Transverse colon (tissue), 4 donors: ENCODE results near the gene DNAJC5.

ENCODE experiments used
- EP300 ChIP-seq: sonication (generic); formaldehyde crosslinking; IDR thresholded peaks from one replicate; pipeline ENCODE4 v1.6.1; 2017; ENCODE audit warnings: antibody characterized with exemption, low read depth
- POLR2A ChIP-seq: fragments of 450-650 bp; IDR thresholded peaks from one replicate; pipeline ENCODE4 v1.6.1; 2016; ENCODE audit warnings: antibody characterized with exemption, mild to moderate bottlenecking, moderate library complexity
- POLR2AphosphoS5 ChIP-seq, 3 donors: sonication (generic); formaldehyde crosslinking; IDR thresholded peaks; one replicate each; pipeline ENCODE4 v1.6.1; 2016; ENCODE audit warnings: antibody characterized with exemption in 3 of 3
- TF ChIP-seq, protein P1 (sequence below), 5 experiments: fragments of 200-600 bp in 3 of 5; fragments of 450-650 bp in 2 of 5; sonication (generic) in 3 of 5; IDR thresholded peaks; 1 replicate in 2 of 5; 2 replicates in 3 of 5; pipeline ENCODE4 v1.5.1; 2016 to 2017; ENCODE audit warnings: antibody characterized with exemption in 5 of 5, inconsistent platforms in 3 of 5, mild to moderate bottlenecking in 2 of 5, moderate library complexity in 1 of 5

DNA sequence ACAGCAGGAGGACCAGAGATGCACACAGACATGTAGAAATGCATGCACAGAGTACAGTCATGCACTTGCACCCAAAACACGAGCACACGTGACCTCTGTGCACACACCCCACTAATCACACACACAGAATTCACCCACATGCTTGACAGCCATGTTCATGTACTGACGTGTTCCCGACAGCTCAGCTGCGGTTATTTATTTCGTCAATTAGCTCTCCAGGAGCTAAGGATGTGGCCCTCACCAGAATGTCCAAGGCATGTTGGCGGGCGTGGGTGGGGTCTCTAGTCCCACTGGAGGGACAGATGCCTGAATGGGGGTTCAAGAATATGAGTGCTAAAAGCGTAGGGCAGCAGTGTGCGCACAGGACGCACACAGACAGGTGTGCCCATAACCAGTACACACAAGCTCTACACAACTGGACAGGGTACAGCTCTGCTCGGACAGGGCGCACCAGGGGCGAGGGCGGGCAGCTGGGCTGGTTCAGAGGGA is 85.4 kb downstream of the DNAJC5 start:
- TF ChIP-seq POLR2A: no peak
- TF ChIP-seq, protein P1, sequence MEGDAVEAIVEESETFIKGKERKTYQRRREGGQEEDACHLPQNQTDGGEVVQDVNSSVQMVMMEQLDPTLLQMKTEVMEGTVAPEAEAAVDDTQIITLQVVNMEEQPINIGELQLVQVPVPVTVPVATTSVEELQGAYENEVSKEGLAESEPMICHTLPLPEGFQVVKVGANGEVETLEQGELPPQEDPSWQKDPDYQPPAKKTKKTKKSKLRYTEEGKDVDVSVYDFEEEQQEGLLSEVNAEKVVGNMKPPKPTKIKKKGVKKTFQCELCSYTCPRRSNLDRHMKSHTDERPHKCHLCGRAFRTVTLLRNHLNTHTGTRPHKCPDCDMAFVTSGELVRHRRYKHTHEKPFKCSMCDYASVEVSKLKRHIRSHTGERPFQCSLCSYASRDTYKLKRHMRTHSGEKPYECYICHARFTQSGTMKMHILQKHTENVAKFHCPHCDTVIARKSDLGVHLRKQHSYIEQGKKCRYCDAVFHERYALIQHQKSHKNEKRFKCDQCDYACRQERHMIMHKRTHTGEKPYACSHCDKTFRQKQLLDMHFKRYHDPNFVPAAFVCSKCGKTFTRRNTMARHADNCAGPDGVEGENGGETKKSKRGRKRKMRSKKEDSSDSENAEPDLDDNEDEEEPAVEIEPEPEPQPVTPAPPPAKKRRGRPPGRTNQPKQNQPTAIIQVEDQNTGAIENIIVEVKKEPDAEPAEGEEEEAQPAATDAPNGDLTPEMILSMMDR (IDR thresholded peaks at IDR 0.05): no peak
- TF ChIP-seq POLR2AphosphoS5 (IDR thresholded peaks at IDR 0.05): no peak
- no peak for TF ChIP-seq EP300
